ENCODE data around the gene ZNF839.

ZNF839 gene

GRCh38 chr14:102319351-102320032 lies at the start of gene ZNF839:
ZNF839 (plus strand) TSS chr14:102319746; CDS start chr14:102319766, 20 bp downstream.
- peak; percentile 86 to 94 for DNase-seq (ENCODE audit: low read depth in 1 of 2, low spot score in 1 of 2)
- TF ChIP-seq JUND (IDR thresholded peaks at IDR 0.05; ENCODE audit: low read depth), result no peak
- in situ Hi-C loops (cut with HindIII; ENCODE audit: low pct_unique_long_range_greater_than_20kb, low sequenced_read_pairs), result no loop called here

- DNase-seq (ENCODE audit: low read depth in 1 of 2, low spot score in 1 of 2), result no peak
- no peak for TF ChIP-seq JUND (IDR thresholded peaks at IDR 0.05; ENCODE audit: low read depth)
- in situ Hi-C loops (cut with HindIII; ENCODE audit: low pct_unique_long_range_greater_than_20kb, low sequenced_read_pairs), result no loop called here
Measured at GRCh38 chr14:102272392-102272791, 47.2 kb upstream of the ZNF839 start.

GRCh38 chr14:102275866-102276265 lies 43.7 kb upstream of the ZNF839 start:
- in situ Hi-C loops (cut with HindIII; ENCODE audit: low pct_unique_long_range_greater_than_20kb, low sequenced_read_pairs), result no loop called here
- DNase-seq (ENCODE audit: low read depth in 1 of 2, low spot score in 1 of 2), result no peak
- no peak for TF ChIP-seq JUND (IDR thresholded peaks at IDR 0.05; ENCODE audit: low read depth)

GRCh38 chr14:102277874-102278630 lies 41.5 kb upstream of the ZNF839 start:
- TF ChIP-seq JUND (IDR thresholded peaks at IDR 0.05; ENCODE audit: low read depth), result no peak
- in situ Hi-C loops (cut with HindIII; ENCODE audit: low pct_unique_long_range_greater_than_20kb, low sequenced_read_pairs), result no loop called here
- no peak for DNase-seq (ENCODE audit: low read depth in 1 of 2, low spot score in 1 of 2)

- no peak for TF ChIP-seq JUND (IDR thresholded peaks at IDR 0.05; ENCODE audit: low read depth)
- in situ Hi-C loops (cut with HindIII; ENCODE audit: low pct_unique_long_range_greater_than_20kb, low sequenced_read_pairs), result no loop called here
- DNase-seq (ENCODE audit: low read depth in 1 of 2, low spot score in 1 of 2), result no peak
Measured at GRCh38 chr14:102278631-102278935, 41.0 kb upstream of the ZNF839 start.

GRCh38 chr14:102279282-102279681 lies 40.3 kb upstream of the ZNF839 start:
- in situ Hi-C loops (cut with HindIII; ENCODE audit: low pct_unique_long_range_greater_than_20kb, low sequenced_read_pairs), result no loop called here

GRCh38 chr14:102279688-102280348 lies 39.7 kb upstream of the ZNF839 start:
- DNase-seq (ENCODE audit: low read depth in 1 of 2, low spot score in 1 of 2), result peak; percentile 60 to 69
- TF ChIP-seq JUND (IDR thresholded peaks at IDR 0.05; ENCODE audit: low read depth), result no peak; the same call in 1 of the 2 replicates
- in situ Hi-C loops (cut with HindIII; ENCODE audit: low pct_unique_long_range_greater_than_20kb, low sequenced_read_pairs), result no loop called here

More at GRCh38 chr14:102279282-102279681, 40.3 kb upstream of the ZNF839 start:
- no peak for DNase-seq (ENCODE audit: low read depth in 1 of 2, low spot score in 1 of 2)
- TF ChIP-seq JUND (IDR thresholded peaks at IDR 0.05; ENCODE audit: low read depth), result no peak

GRCh38 chr14:102280376-102280962 lies 39.1 kb upstream of the ZNF839 start:
- in situ Hi-C loops (cut with HindIII; ENCODE audit: low pct_unique_long_range_greater_than_20kb, low sequenced_read_pairs), result no loop called here
- no peak for DNase-seq (ENCODE audit: low read depth in 1 of 2, low spot score in 1 of 2)
- no peak for TF ChIP-seq JUND (IDR thresholded peaks at IDR 0.05; ENCODE audit: low read depth)

GRCh38 chr14:102282751-102283465 lies 36.6 kb upstream of the ZNF839 start:
- no peak for TF ChIP-seq JUND (IDR thresholded peaks at IDR 0.05; ENCODE audit: low read depth)
- no peak for DNase-seq (ENCODE audit: low read depth in 1 of 2, low spot score in 1 of 2)
- in situ Hi-C loops (cut with HindIII; ENCODE audit: low pct_unique_long_range_greater_than_20kb, low sequenced_read_pairs), result no loop called here

- no peak for DNase-seq (ENCODE audit: low read depth in 1 of 2, low spot score in 1 of 2)
- no peak for TF ChIP-seq JUND (IDR thresholded peaks at IDR 0.05; ENCODE audit: low read depth)
- in situ Hi-C loops (cut with HindIII; ENCODE audit: low pct_unique_long_range_greater_than_20kb, low sequenced_read_pairs), result no loop called here
Measured at GRCh38 chr14:102283631-102284129, 35.9 kb upstream of the ZNF839 start.

- DNase-seq (ENCODE audit: low read depth in 1 of 2, low spot score in 1 of 2), result no peak
- in situ Hi-C loops (cut with HindIII; ENCODE audit: low pct_unique_long_range_greater_than_20kb, low sequenced_read_pairs), result no loop called here
- no peak for TF ChIP-seq JUND (IDR thresholded peaks at IDR 0.05; ENCODE audit: low read depth)
Measured at GRCh38 chr14:102285106-102285505, 34.4 kb upstream of the ZNF839 start.

- no peak for DNase-seq (ENCODE audit: low read depth in 1 of 2, low spot score in 1 of 2)
- no peak for TF ChIP-seq JUND (IDR thresholded peaks at IDR 0.05; ENCODE audit: low read depth)
- in situ Hi-C loops (cut with HindIII; ENCODE audit: low pct_unique_long_range_greater_than_20kb, low sequenced_read_pairs), result no loop called here
Measured at GRCh38 chr14:102288139-102288538, 31.4 kb upstream of the ZNF839 start.
